ENCODE results near the gene SLC6A11.

SLC6A11 gene

GRCh38 chr3:10848261-10848660, 32.2 kb downstream of the SLC6A11 start:
- no peaks in the 10 kb centered on the region for H3K4me1 ChIP-seq
- DNase-seq, result no peak
- intact Hi-C loops (cut with DNase I; ENCODE audit: low total_unique reads), result no loop called here
- no peak overlapping the region for H3K27ac ChIP-seq
- H3K36me3 ChIP-seq, result no peaks in the 10 kb centered on the region
- H3K9me3 ChIP-seq, result no peaks in the 10 kb centered on the region
- peaks cover 0 to 11% of the 10 kb centered on the region in 2 donors for H3K27me3 ChIP-seq
- H3K4me3 ChIP-seq, result no peak overlapping the region
- TF ChIP-seq, protein P1, sequence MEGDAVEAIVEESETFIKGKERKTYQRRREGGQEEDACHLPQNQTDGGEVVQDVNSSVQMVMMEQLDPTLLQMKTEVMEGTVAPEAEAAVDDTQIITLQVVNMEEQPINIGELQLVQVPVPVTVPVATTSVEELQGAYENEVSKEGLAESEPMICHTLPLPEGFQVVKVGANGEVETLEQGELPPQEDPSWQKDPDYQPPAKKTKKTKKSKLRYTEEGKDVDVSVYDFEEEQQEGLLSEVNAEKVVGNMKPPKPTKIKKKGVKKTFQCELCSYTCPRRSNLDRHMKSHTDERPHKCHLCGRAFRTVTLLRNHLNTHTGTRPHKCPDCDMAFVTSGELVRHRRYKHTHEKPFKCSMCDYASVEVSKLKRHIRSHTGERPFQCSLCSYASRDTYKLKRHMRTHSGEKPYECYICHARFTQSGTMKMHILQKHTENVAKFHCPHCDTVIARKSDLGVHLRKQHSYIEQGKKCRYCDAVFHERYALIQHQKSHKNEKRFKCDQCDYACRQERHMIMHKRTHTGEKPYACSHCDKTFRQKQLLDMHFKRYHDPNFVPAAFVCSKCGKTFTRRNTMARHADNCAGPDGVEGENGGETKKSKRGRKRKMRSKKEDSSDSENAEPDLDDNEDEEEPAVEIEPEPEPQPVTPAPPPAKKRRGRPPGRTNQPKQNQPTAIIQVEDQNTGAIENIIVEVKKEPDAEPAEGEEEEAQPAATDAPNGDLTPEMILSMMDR (IDR thresholded peaks at IDR 0.05), result no peak

- Histone ChIP-seq H3K4me3 (no peak overlapping the region), H3K27me3 (peaks cover 0 to 21% of the 10 kb centered on the region in 2 donors), H3K9me3 (no peaks in the 10 kb centered on the region), H3K36me3 (no peaks in the 10 kb centered on the region), H3K27ac (no peak overlapping the region), H3K4me1 (no peaks in the 10 kb centered on the region)
- DNase-seq, result no peak
- TF ChIP-seq, protein P1 (IDR thresholded peaks at IDR 0.05), result no peak
- intact Hi-C loops (cut with DNase I; ENCODE audit: low total_unique reads), result no loop called here
Measured at GRCh38 chr3:10852066-10852808, 36.2 kb downstream of the SLC6A11 start.

GRCh38 chr3:10855083-10855870, 39.2 kb downstream of the SLC6A11 start:
- no peaks in the 10 kb centered on the region for H3K4me1 ChIP-seq
- no peaks in the 10 kb centered on the region for H3K9me3 ChIP-seq
- H3K4me3 ChIP-seq, result no peak overlapping the region
- intact Hi-C loops (cut with DNase I; ENCODE audit: low total_unique reads), result no loop called here
- H3K27me3 ChIP-seq, result peaks cover 0 to 19% of the 10 kb centered on the region in 2 donors
- no peak overlapping the region for H3K27ac ChIP-seq
- no peaks in the 10 kb centered on the region for H3K36me3 ChIP-seq
- TF ChIP-seq, protein P1 (IDR thresholded peaks at IDR 0.05), result no peak
- DNase-seq, result no peak

DNA sequence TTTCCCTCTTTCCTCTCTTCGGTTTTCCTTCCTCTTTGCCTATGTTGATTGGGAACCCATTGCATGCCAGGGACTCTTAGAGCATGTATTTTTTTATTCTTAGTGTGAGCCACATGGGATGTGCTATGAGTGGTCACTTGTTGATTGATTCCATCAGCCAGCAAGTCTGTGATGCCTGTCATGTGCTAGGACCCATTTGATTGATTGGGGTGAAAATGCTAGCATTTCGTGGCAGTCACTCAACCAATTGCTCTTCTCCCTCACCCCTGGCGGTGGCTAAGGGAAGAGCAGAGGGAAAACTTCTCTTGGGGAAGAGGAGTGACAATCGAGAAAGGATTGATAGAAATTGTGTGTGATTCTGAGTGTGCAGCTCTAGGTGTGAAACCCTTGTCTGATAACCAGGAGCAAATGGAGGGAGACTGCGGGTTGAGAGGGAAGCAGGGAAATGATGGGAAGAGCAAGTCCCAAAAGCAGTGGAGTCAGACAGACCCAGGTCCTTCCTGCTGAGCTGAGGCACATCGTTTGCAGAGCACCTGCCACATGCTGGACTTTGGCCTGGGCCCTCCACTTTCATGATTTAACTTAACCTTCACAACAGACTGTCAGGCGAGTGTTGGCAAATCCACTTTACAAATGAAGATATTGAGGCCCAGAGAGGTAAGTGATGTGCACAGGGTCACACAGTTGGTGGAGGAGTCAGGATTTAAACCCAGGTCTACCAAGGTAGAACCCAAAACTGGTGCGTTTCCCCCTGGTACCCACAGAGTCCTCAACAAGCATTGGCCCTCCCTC, 40.0 kb downstream of the SLC6A11 start:
- no peaks in the 10 kb centered on the region for H3K36me3 ChIP-seq
- intact Hi-C loops (cut with DNase I; ENCODE audit: low total_unique reads), result no loop called here
- TF ChIP-seq, protein P1 (IDR thresholded peaks at IDR 0.05), result no peak
- H3K4me1 ChIP-seq, result no peaks in the 10 kb centered on the region
- H3K27me3 ChIP-seq, result peaks cover 0 to 26% of the 10 kb centered on the region in 2 donors
- H3K27ac ChIP-seq, result no peak overlapping the region
- no peak for DNase-seq
- H3K9me3 ChIP-seq, result no peaks in the 10 kb centered on the region
- H3K4me3 ChIP-seq, result no peak overlapping the region

DNA sequence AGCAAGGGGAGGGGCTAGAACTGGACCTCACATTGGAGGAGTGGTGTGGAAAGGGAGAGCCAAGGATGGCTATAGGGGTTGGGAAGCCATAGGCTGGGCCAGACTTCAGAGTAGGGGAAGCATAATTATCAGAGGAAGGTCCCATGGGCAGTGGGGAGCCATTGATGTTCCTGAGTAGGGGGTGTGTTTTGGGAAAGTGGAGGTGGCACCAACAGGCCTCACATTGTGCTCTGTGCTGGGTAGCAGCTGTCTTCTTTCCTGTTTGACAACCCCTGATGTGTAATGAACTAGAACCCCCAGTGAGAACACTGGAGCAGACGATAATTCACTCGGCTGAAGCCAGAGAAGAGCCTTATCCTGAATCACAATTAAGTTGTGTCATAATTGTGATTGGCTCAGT, 41.2 kb downstream of the SLC6A11 start:
- DNase-seq, result no peak
- no peaks in the 10 kb centered on the region for H3K36me3 ChIP-seq
- intact Hi-C loops (cut with DNase I; ENCODE audit: low total_unique reads), result no loop called here
- TF ChIP-seq, protein P1 (IDR thresholded peaks at IDR 0.05), result no peak
- peaks cover 0 to 27% of the 10 kb centered on the region in 2 donors for H3K27me3 ChIP-seq
- H3K27ac ChIP-seq, result no peak overlapping the region
- H3K9me3 ChIP-seq, result no peaks in the 10 kb centered on the region
- no peak overlapping the region for H3K4me3 ChIP-seq
- no peaks in the 10 kb centered on the region for H3K4me1 ChIP-seq

All from tibial artery (tissue), 4 donors.